Gastroesophageal sphincter (tissue), 3 donors: ENCODE data around the gene KIF3A.
"Not testable (repeated sequence)": the region's sequence is repeated elsewhere in the genome, so short reads cannot be mapped to it uniquely, and the experiment has no call there.

Experiments
- EP300 ChIP-seq: sonication (generic); formaldehyde crosslinking; IDR thresholded peaks from one replicate; pipeline ENCODE4 v1.6.1; 2017; ENCODE audit warnings: antibody characterized with exemption, mild to moderate bottlenecking
- POLR2A ChIP-seq, 2 donors: fragments of 450-650 bp; IDR thresholded peaks; one replicate each; pipeline ENCODE4 v1.6.1; 2017; ENCODE audit warnings: antibody characterized with exemption in 2 of 2, mild to moderate bottlenecking in 2 of 2, moderate library complexity in 1 of 2
- POLR2AphosphoS5 ChIP-seq: sonication (generic); formaldehyde crosslinking; IDR thresholded peaks from one replicate; pipeline ENCODE4 v1.6.1; 2017; ENCODE audit warnings: antibody characterized with exemption
- TF ChIP-seq, protein P1 (sequence below), 4 experiments: fragments of 200-600 bp in 2 of 4; fragments of 450-650 bp in 2 of 4; sonication (generic) in 1 of 4; IDR thresholded peaks; one replicate each; pipeline ENCODE4 v1.5.1; 2017 to 2019; ENCODE audit warnings: antibody characterized with exemption in 4 of 4, mild to moderate bottlenecking in 2 of 4, moderate library complexity in 2 of 4

DNA sequence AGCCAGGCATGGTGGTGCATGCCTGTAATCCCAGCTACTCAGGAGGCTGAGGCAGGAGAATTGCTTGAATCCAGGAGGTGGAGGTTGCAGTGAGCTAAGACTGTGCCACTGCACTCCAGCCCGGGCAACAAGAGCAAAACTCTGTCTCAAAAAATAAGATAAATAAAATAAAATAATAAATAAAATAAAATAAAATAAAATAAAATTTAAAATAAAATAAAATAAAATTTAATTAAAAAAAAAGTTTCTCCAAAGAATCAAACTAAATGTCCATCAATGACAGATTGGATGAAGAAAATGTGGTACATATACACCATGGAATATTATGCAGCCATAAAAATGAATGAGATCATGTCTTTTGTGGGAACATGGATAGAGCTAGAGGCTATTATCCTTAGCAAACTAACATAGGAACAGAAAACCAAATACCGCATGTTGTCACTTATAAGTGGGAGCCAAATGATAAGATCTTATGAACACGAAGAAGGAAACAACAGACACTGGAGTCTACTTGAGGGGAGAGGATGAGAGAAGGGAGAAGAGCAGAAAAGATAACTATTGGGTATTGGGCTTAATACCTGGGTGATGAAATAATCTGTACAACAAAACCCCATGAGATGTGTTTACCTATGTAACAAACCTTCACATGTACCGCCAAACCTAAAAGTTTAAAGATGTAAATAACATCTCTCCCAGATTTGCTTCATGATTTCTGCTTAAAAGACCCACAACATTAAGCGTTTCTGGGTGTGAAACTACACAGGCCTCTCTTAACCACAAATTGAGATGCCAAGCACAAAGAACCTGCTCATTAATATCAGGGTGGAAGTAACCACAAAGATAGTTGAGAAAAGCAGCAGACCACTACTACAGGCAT is 45.4 kb downstream of the KIF3A start:
- TF ChIP-seq, protein P1, sequence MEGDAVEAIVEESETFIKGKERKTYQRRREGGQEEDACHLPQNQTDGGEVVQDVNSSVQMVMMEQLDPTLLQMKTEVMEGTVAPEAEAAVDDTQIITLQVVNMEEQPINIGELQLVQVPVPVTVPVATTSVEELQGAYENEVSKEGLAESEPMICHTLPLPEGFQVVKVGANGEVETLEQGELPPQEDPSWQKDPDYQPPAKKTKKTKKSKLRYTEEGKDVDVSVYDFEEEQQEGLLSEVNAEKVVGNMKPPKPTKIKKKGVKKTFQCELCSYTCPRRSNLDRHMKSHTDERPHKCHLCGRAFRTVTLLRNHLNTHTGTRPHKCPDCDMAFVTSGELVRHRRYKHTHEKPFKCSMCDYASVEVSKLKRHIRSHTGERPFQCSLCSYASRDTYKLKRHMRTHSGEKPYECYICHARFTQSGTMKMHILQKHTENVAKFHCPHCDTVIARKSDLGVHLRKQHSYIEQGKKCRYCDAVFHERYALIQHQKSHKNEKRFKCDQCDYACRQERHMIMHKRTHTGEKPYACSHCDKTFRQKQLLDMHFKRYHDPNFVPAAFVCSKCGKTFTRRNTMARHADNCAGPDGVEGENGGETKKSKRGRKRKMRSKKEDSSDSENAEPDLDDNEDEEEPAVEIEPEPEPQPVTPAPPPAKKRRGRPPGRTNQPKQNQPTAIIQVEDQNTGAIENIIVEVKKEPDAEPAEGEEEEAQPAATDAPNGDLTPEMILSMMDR (IDR thresholded peaks at IDR 0.05) = not testable (repeated sequence)
- TF ChIP-seq EP300; POLR2A (IDR thresholded peaks at IDR 0.05); POLR2AphosphoS5: not testable (repeated sequence)
